HG03460 (cell line): ENCODE results near the gene CNRIP1.
"Not testable (repeated sequence)": the region's sequence is repeated elsewhere in the genome, so short reads cannot be mapped to it uniquely, and the experiment has no call there.

ENCODE experiments used
- ATAC-seq: cut with Tn5 transposase; IDR thresholded peaks from one replicate; pipeline ENCODE4 v1.9.1; 2021; ENCODE audit not compliant: unreplicated experiment

CNRIP1 gene

GRCh38 chr2:68341062-68341329 is 21.2 kb upstream of the CNRIP1 start:
- ATAC-seq = no peak

- ATAC-seq = no peak
Measured at GRCh38 chr2:68340226-68341061, 20.7 kb upstream of the CNRIP1 start.

GRCh38 chr2:68336192-68336591 is 16.4 kb upstream of the CNRIP1 start:
- ATAC-seq = no peak

- ATAC-seq = no peak
Measured at GRCh38 chr2:68333931-68334330, 14.2 kb upstream of the CNRIP1 start.

- no peak for ATAC-seq
Measured at GRCh38 chr2:68333009-68333408, 13.3 kb upstream of the CNRIP1 start.

GRCh38 chr2:68330691-68331090 is 10.9 kb upstream of the CNRIP1 start:
- no peak for ATAC-seq

GRCh38 chr2:68328901-68329300 is 9.2 kb upstream of the CNRIP1 start:
- no peak for ATAC-seq

- ATAC-seq = no peak
Measured at GRCh38 chr2:68325056-68325455, 5.3 kb upstream of the CNRIP1 start.

GRCh38 chr2:68320118-68320641 is 431 bp upstream of the CNRIP1 start:
- ATAC-seq = no peak

GRCh38 chr2:68318914-68319397 is 793 bp downstream of the CNRIP1 start:
- ATAC-seq = no peak

- no peak for ATAC-seq
Measured at GRCh38 chr2:68317971-68318913, 1.5 kb downstream of the CNRIP1 start.

- no peak for ATAC-seq
Measured at GRCh38 chr2:68316111-68316510, 3.6 kb downstream of the CNRIP1 start.

- no peak for ATAC-seq
Measured at GRCh38 chr2:68311033-68311432, 8.7 kb downstream of the CNRIP1 start.

GRCh38 chr2:68309426-68309825 is 10.3 kb downstream of the CNRIP1 start:
- ATAC-seq = no peak

GRCh38 chr2:68303902-68304272 is 15.9 kb downstream of the CNRIP1 start:
- ATAC-seq = not testable (repeated sequence)

GRCh38 chr2:68303033-68303901 is 16.5 kb downstream of the CNRIP1 start:
- ATAC-seq = no peak

GRCh38 chr2:68302281-68302875 is 17.4 kb downstream of the CNRIP1 start:
- ATAC-seq = no peak

- ATAC-seq = no peak
Measured at GRCh38 chr2:68295516-68295915, 24.2 kb downstream of the CNRIP1 start.

GRCh38 chr2:68294913-68295312 is 24.8 kb downstream of the CNRIP1 start:
- no peak for ATAC-seq

- no peak for ATAC-seq
Measured at GRCh38 chr2:68294187-68294586, 25.6 kb downstream of the CNRIP1 start.
